HG03354 (cell line): ENCODE measurements around the gene UPP1.
A peak's percentile ranks its signal among the peaks of the same experiment; 100 is the strongest.
"Not testable (repeated sequence)": the region's sequence is repeated elsewhere in the genome, so short reads cannot be mapped to it uniquely, and the experiment has no call there.

ENCODE experiments used
- ATAC-seq: cut with Tn5 transposase; IDR thresholded peaks from one replicate; pipeline ENCODE4 v1.9.1; 2021; ENCODE audit warnings: mild to moderate bottlenecking; ENCODE audit not compliant: unreplicated experiment, poor library complexity, severe bottlenecking

Gene UPP1

GRCh38 chr7:48089046-48090003 is at the start of gene UPP1:
TSS of gene UPP1 (plus strand) at chr7:48089265. CDS start at chr7:48094784, 5,519 bp downstream.
- ATAC-seq = peak; percentile 59

- no peak for ATAC-seq
These were observed 48.0 kb upstream of the UPP1 start for GRCh38 chr7:48040944-48041652.

- no peak for ATAC-seq
These were observed 47.5 kb upstream of the UPP1 start for GRCh38 chr7:48041653-48041970.

GRCh38 chr7:48042216-48042615 is 46.8 kb upstream of the UPP1 start:
- ATAC-seq = no peak

- no peak for ATAC-seq
These were observed 46.4 kb upstream of the UPP1 start for GRCh38 chr7:48042636-48043035.

GRCh38 chr7:48045195-48045765 is 43.8 kb upstream of the UPP1 start:
- ATAC-seq = no peak

- ATAC-seq = peak; percentile 85
These were observed 42.6 kb upstream of the UPP1 start for GRCh38 chr7:48046458-48046857.

GRCh38 chr7:48048113-48048512 is 41.0 kb upstream of the UPP1 start:
- no peak for ATAC-seq

DNA sequence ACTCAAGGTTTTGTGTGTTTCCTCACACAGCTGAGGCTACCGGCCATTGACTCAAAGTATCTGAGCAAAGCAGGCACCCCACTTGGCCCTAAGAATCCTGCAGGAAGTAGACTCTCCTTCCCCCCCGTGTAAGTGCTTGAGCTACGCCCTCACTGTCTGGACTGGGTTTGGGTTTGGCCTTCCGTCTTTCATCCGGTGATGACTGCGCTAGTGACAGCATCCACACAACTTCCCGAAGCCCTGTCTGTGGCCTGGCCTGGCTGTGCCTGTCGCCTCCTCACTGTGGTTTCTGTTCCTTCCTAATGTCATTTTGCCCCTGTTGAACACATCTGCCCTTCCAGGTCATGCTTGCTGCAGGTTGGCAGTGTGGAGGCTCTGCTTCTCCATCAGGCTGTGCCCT is 39.2 kb upstream of the UPP1 start:
- ATAC-seq = no peak

- peak; percentile 53 for ATAC-seq
These were observed 36.3 kb upstream of the UPP1 start for GRCh38 chr7:48052748-48053147.

- ATAC-seq = no peak
These were observed 35.3 kb upstream of the UPP1 start for GRCh38 chr7:48053736-48054135.

DNA sequence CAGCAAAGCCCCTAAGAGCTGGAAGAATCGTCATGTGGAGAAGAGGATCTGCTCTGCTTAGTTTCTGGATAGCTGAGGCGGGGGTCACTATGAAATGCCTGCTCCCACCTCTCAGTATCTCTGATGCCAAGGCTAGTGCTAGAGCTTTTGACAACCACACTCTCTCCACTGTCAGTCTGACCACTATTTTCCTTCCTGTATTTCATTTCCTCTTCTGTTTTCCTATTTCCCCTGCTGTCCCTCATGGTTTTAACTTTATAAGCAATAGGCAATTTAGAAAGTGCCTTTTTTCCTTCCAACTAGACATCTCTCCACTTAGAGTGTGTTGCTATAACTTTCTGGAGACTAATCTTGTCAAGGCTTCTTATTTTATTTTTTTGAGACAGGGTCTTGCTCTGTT is 30.1 kb upstream of the UPP1 start:
- no peak for ATAC-seq

GRCh38 chr7:48059706-48060105 is 29.4 kb upstream of the UPP1 start:
- ATAC-seq = no peak

DNA sequence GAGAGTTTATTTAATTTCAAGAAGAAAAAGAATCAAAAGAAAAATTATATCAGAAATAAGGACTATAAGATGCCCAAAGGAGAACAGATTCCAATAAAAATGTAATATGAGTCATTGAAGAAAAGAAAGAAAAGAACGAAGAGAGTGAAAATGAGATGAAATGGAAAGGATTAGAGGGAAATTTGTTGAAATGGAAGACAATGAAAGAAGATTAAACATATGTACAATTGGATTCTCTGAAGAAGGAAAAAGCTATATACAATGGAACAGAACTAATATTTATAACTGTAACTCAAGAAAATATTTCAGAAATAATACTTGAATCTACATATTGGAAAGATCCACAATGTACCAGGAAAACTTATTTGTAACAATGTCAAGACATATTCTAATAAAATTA is 25.1 kb upstream of the UPP1 start:
- ATAC-seq = no peak

- ATAC-seq = no peak
These were observed 21.6 kb upstream of the UPP1 start for GRCh38 chr7:48067475-48067874.

DNA sequence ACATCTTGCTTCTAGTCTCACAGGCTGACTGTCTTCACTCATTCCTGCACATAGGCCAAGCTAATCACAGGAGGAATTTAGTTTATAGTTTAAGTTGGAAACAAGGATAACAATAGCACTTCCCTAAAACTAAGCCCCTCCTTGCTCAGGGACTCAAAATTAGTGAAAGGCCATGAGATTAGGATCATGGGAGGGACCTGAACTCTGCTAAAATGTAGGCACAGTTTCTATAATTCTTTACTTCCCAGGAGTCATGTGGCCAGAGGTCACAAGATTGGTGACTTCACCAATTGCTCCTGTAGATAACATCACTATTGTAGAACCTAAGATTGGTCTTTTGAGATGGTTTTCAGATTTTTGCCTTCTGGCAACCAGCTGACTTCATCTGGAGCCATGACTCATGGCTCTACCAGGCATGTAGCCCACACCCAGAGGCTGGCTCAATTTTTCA is 14.8 kb upstream of the UPP1 start:
- no peak for ATAC-seq

DNA sequence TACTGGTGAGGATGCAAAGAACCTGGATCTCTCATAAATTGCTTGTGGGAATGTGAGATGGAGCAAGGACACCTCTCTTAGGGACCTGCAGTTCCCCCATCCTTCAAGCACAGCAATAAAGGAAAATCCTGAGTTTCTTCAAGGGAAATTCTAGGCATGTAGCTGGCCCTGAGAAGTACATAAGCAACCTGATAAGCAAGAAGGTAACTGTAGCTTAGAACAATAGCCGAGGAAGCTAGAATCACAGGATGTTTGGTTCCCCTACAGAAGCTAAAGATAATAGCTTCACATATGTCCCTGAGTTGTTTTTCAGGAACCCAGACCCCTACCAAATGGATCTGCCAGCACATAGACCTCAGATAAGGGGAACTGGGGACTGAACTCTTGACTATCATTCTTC is 11.6 kb upstream of the UPP1 start:
- no peak for ATAC-seq

- ATAC-seq = no peak
These were observed 10.6 kb upstream of the UPP1 start for GRCh38 chr7:48078470-48078869.

DNA sequence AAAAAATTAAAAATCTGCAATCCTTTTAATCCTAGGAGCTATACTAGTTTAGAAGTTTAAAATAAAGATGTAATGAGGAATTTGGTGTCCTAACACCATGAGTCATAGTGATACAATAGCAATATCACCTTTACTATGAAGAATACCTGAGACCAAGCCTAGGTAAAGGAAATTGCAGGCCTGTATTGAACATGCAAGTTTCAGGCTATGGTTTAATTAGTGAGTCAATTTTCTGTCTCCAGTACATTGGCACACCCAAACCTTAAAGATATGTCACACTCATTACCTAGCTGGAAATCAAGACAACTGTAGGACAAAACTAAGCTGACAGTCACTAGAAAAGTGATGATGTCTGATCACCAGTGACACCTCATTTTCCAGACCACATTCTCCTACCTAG is 6.7 kb upstream of the UPP1 start:
- not testable (repeated sequence) for ATAC-seq

GRCh38 chr7:48083114-48083830 is 5.8 kb upstream of the UPP1 start:
- ATAC-seq = no peak
